A204.1 (cell line): Measurements from ENCODE around the gene PPP1R16B.

ENCODE experiments used
- FAIRE-seq: peaks from 2 replicates; lab custom pipeline; 2012; peaks lifted over from hg19 to GRCh38; lab: Jason Lieb, UNC

The PPP1R16B gene

GRCh38 chr20:38827770-38828281, 22.3 kb downstream of the PPP1R16B start:
- FAIRE-seq = no peak

DNA sequence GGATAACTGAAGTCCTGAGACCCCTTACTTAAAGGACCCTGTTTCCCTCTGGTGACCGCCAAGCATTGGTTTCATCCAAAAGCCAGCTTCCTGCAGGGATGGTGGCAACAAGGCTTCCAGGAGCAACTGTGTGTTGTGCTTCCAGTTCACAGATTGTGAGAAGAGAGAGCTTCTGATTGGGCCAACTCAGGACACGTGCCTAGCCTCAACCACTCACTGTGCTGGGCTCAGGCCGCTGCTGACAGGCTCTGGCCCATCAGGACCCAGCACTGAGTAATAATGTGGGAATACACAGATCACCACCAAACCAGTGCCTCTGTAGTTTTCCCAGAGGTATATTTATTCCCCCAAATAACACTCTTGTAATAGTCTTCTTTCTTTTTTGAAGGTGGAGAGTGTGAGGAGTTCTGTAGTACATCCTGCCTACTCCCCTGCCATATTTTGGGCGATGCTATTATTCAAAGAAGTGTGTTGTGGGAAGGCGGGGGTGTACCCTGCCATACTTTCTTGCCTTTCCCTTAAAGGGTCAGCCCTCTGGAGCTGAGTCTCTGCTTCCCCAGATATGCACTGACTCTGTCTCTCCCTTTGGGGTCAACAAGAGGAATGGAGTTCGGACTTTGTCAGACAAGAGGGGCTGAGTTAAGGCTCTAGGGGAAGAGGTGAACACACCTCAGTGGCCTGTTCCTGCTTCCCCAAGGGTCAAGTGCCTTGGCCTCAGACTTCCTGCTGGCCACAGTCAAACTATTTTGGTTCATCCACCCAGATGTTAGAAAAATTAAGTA, 23.2 kb downstream of the PPP1R16B start:
- no peak for FAIRE-seq

- FAIRE-seq = no peak
Measured at GRCh38 chr20:38829296-38829875, 23.9 kb downstream of the PPP1R16B start.

DNA sequence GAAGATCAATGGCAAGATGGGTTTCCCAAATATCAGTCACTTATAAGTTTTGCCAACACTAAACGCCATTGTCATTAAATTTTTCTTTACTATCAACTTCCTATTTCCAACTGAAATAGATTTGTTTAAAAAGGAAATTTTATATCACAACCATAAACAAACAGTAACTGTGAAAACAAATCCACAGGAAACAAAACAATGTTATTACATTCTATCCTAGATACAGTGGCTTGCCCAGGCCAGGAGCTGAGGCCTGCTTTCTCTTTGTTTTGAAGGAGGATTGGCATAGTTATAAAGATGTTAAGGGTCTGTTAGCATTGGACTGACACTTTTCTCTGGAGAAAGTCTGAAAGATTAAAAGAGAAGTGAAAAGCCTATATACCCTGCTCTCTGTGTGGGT, 24.9 kb downstream of the PPP1R16B start:
- FAIRE-seq = no peak

GRCh38 chr20:38831049-38831691, 25.7 kb downstream of the PPP1R16B start:
- no peak for FAIRE-seq

DNA sequence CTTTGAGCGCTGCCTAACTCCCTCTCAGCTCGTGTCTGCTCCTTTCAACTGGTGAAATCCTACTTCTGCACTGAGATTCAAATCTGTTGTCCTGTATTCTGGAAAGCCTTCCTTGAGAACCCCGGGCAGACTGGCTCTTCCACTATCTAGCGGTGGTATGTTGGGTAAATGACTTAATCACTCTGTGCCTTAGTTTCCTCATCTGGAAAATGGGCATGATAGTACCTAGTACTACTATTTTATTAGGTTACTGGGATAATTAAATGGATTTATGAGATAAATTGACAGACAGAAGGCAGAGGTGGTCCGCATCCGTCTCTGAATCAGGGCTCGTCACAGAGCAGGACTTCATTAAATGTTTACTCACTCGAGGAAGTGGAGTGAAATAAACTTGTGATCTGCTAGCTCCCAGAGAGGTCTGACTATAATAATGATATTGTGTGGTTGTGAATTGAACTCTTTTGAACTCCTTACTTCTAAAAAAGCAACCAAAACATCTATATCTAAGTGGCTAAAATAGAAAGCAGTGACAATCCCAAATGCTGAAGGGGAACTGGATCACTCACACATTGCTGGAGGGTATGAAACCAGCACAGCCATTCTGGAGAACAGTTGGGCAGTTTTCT, 26.6 kb downstream of the PPP1R16B start:
- FAIRE-seq = no peak

DNA sequence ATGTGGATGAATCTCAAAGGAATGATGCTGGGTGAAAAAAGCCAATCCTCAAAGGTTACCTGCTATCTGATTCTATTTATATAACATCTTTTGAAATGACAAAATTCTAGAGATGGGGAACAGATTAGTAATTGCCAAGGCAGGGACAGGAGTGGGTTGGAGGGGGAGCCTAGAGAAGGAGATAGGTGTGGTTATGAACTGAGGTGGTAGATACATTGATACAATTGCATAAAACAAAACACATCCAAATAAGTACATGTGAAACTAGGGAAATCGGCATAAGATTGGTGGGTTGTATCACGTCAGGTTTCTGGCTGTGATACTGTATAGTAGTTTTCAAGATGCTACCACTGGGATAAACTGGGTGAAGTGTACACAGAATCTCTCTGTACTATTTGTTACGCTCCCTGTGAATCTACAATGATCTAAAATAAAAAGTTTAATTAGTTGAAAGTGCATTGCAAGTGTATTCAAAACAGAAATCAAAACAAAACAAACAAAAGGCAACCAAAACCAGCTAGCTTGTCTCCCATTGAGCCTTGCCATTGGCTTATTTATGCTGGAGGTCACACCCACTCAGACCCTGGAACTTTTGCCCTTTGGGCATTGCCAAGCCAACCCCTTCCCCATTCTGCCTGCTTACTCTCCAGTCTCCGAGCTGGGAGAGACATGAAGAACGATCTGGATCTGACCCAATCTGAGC, 27.8 kb downstream of the PPP1R16B start:
- no peak for FAIRE-seq

DNA sequence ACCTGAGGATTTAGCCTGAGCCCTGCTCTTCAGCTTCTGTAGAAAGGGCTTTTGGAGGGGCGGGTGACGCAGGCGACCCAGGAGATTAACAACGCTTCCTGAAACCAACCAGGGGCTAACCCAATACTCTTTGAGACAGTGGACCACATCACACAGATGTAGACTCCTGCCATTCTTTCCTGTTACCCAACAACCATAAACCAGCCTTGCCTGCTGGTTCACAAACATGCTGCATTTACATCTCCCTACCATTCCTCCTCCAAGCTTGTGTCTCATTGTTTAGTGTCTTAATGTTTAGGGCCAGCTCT, 28.3 kb downstream of the PPP1R16B start:
- FAIRE-seq = no peak

GRCh38 chr20:38834868-38835267, 29.4 kb downstream of the PPP1R16B start:
- FAIRE-seq = no peak

GRCh38 chr20:38835792-38836191, 30.3 kb downstream of the PPP1R16B start:
- no peak for FAIRE-seq

GRCh38 chr20:38836991-38837390, 31.5 kb downstream of the PPP1R16B start:
- no peak for FAIRE-seq

GRCh38 chr20:38838326-38838725, 32.8 kb downstream of the PPP1R16B start:
- FAIRE-seq = no peak

GRCh38 chr20:38839563-38839962, 34.1 kb downstream of the PPP1R16B start:
- FAIRE-seq = no peak

GRCh38 chr20:38840053-38840893, 34.8 kb downstream of the PPP1R16B start:
- FAIRE-seq = no peak

- FAIRE-seq = no peak
Measured at GRCh38 chr20:38840894-38841470, 35.5 kb downstream of the PPP1R16B start.

GRCh38 chr20:38841570-38841969, 36.1 kb downstream of the PPP1R16B start:
- no peak for FAIRE-seq

DNA sequence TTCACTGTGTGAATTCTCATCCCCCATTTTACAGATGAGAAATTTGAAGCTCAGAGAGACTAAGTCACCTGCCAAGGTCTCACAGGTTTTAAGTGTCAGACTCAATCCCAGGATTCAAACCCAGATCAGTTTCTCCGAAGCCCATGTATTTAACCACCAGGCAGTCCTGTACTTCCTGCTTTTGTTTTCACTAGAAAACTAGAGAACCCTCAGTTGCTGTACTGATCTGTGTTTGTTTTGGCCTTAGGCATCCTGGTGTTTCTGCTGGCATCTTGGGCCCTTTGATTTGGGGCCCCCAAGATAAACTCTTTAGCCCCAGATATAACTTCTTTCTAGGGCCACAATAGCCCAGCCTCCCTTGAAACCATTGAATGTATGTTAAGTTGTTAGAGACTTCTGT, 36.5 kb downstream of the PPP1R16B start:
- FAIRE-seq = no peak

GRCh38 chr20:38842558-38842981, 37.1 kb downstream of the PPP1R16B start:
- no peak for FAIRE-seq

DNA sequence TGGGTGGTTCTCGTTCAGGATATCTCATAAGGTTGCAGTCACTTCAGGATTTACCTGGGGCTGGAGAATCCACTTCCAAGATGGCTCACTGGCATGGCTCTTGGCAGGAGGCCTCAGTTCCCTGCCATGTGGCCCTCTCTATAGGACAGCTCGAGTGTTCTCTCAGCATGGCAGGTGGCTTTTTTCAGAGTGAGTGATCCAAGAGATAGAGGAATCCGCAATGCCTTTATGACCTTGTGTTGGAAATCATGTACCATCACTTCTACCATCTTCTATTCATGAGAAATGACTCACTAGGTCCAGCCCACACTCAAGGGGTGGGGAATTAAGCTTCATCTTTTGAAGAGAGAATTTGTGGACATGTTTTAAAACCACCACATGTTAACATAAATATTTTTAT, 37.8 kb downstream of the PPP1R16B start:
- FAIRE-seq = no peak

DNA sequence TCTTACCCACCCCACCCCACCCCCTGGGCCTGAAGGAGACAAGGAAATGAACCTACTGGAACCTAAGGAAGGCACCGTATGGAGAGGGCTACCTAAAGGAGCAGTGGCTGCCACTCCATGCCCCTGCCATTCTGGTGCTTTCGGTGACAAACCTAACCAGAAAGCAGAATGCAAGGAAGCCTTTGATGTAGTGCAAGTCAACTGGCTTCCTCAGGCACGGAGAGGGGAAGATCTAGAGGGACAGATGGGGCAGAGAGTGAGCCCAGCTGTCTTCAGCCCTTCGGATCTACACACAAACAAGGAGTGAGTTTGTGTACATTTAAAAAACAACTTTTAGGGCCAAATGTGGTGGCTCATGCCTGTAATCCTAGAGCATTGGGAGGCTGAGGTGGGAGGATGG, 39.5 kb downstream of the PPP1R16B start:
- no peak for FAIRE-seq

DNA sequence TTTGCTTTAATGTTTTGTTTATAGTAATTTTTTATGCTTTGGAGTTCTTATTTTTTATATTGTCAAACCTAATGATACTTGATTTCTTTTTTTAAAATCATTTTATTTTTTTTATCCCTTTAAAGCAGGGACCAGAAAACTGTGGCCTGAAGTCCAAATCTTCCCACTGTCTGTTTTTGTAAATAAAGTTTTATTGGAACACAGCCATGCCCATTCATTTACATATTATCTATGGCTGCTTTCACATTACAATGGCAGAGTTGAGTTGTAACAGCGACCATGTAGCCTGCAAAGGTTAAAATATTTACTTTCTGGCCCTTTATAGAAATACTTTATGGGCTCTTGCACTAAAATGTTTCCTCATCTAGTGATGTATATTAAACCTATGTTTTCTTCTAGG, 42.3 kb downstream of the PPP1R16B start:
- no peak for FAIRE-seq
